HG03108 (cell line): ENCODE measurements around the gene GTF3C5.
"Not testable (repeated sequence)": the region's sequence is repeated elsewhere in the genome, so short reads cannot be mapped to it uniquely, and the experiment has no call there.

ENCODE experiments used
- ATAC-seq: cut with Tn5 transposase; IDR thresholded peaks from one replicate; pipeline ENCODE4 v1.9.1; 2021; ENCODE audit warnings: moderate library complexity; ENCODE audit not compliant: unreplicated experiment

GTF3C5 gene

DNA sequence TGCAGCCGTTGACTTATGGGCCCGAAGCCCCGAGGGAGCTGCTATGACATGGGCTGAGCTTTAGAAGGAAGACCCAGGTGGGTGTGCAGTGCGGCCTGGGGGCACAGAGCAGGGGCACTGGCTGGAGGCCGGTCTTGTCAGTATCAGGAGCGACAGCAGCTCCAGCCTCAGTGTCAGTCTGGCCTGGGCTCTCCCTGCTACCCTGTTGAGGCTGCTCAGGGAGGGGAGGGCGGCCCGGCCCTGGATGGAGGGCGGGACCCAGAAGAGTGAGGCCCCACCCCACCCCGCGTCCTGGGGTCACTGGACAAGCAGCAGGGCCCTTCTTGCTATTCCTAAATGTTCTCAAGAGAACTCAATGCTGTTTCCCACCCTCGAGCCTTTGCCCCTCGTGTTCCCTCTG, 34.3 kb upstream of the GTF3C5 start:
- no peak for ATAC-seq

- ATAC-seq, result no peak
Observed at GRCh38 chr9:132997591-132997990, 33.2 kb upstream of the GTF3C5 start.

DNA sequence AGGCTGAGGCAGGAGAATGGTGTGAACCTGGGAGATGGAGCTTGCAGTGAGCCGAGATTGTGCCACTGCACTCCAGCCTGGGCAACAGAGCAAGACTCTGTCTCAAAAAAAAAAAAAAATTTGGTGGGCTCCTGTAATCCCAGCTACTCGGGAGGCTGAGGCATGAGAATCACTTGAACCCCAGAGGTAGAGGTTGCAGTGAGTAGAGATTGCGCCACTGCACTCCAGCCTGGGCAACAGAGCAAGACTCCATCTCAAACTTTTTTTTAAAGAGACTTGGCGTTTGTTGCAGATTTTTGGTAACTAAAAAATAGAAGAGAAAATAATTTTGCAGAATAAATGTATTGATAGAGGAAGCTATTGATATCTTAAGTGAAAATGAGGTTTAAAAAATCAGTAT, 32.6 kb upstream of the GTF3C5 start:
- not testable (repeated sequence) for ATAC-seq

- no peak for ATAC-seq
Observed at GRCh38 chr9:132998831-132999635, 31.8 kb upstream of the GTF3C5 start.

DNA sequence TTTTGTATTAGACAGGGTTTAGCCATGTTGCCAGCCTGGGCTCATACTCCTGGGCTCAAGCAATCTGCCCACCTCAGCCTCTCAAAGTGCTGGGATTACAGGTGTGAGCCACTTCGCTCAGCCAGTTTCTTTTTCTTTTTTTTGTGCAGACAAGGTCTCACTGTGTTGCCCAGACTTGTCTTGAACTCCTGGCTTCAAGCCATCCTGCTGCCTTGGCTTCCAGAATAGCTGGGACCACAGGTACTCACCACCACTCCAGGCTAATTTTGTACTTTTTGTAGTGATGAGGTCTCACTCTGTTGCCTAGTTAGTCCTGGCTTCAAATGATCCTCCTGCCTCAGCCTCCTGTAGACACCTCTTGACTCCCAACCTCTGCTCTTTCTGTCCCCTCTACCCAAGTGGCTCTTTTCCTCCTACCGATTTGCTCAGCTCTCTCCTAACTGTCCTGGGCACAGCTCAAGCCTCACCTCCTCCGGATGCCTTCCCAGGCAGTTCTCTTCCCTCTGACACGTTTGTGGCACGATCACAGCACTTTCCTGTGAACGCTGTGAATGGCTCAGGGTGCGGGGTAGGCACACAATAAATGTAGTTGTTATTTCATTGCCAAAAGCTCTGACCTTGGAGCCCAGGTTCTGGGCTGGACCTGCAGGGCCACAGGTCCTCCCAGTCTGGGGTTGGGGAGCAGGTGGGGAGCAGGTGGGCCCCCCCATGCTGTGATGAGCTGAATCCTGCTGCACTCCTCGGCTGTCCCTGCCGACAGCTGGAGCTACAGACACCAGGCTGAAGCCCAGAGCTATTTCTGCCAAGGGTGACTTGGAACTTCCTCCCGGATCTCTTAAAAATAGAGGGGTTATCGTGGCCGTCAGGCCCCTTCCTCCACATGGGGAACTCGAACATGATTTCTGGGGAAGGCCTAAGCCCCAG, 28.4 kb upstream of the GTF3C5 start:
- no peak for ATAC-seq

DNA sequence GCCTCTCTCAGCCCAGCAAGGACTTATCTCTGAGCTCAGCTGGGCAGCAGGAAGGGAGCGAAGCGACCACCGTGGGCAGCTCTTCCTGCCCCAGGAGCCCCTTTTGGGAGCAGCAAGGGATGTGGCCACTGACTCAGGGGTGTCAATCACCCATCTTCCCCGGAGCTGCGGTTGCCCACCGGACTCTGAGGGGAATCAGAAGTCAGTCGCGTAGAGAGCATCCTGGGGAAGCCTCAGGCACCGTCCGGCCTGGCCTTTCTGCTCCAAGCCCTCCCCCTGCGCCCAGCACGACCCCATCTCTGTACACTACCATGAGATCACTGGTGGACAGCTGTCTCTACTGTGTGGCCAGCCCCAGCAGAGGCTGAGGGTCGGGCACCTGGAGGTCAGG, 27.7 kb upstream of the GTF3C5 start:
- ATAC-seq, result no peak

DNA sequence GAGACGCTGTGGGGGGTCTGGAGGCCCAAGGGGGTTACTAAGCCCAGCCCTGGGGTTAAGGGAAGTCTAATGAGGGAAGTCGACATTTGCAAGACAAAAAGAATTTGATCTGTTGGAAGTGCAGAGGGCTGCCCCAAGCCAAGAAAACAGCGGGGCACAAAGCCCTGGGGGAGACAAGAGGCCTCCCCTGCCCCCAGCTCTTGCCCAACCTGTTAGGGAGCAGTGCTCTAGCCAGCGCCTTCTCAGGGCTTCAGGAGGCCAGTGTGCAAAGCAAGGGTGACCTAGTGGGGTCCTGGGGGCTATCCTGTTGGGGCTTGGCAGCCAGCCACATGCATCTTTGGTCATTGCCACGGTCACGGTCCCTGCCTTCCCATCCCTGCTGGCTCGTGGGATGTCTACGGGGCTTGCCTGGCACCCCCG, 27.1 kb upstream of the GTF3C5 start:
- ATAC-seq, result no peak

- ATAC-seq, result no peak
Observed at GRCh38 chr9:133004091-133004998, 26.5 kb upstream of the GTF3C5 start.

GRCh38 chr9:133004999-133005760, 25.6 kb upstream of the GTF3C5 start:
- ATAC-seq, result no peak

GRCh38 chr9:133005957-133006356, 24.8 kb upstream of the GTF3C5 start:
- no peak for ATAC-seq

- no peak for ATAC-seq
Observed at GRCh38 chr9:133006731-133007352, 24.0 kb upstream of the GTF3C5 start.

GRCh38 chr9:133008406-133008805, 22.4 kb upstream of the GTF3C5 start:
- no peak for ATAC-seq

- no peak for ATAC-seq
Observed at GRCh38 chr9:133008824-133009223, 22.0 kb upstream of the GTF3C5 start.

DNA sequence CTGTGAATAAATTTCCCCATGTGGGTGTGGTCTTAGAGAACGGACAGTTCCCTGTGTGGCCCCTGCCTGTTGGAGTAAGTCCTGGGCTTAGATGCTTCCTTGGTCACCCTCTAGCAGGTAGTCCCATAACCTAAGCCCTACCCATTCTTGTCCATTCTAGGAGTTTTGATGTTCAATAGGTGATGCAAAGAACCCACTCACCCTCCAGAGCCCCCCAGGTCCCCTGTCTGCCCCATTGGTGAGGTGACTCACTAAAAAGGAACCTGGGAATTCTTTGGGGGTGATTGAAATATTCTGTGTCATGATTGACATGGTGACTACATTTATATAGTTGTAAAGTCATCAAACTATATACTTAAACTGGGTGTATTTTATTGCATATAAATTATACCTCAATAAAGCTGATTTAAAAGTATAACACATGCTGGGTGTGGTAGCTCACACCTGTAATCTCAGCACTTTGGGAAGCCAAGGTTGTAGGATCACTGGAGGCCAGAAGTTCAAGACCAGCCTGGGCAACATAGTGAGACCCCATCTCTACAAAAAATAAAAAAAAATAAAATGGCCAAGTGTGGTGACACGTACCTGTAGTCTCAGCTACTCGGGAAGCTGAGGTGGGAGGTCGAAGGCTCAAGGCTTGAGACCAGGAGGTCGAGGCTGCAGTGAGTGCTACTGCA, 20.8 kb upstream of the GTF3C5 start:
- no peak for ATAC-seq

GRCh38 chr9:133014696-133015095, 16.1 kb upstream of the GTF3C5 start:
- ATAC-seq, result no peak

- ATAC-seq, result no peak
Observed at GRCh38 chr9:133023117-133023890, 7.5 kb upstream of the GTF3C5 start.

- ATAC-seq, result no peak
Observed at GRCh38 chr9:133026426-133026825, 4.4 kb upstream of the GTF3C5 start.

- no peak for ATAC-seq
Observed at GRCh38 chr9:133027134-133027533, 3.7 kb upstream of the GTF3C5 start.
